Ectodermal cell (in vitro differentiated cells): ENCODE data around the gene GHRH.

Experiments
- H3K27ac ChIP-seq: 2 replicates; pipeline ENCODE4 v1.7.0; 2013; ENCODE audit warnings: mild to moderate bottlenecking, low read depth, low read length; ENCODE audit not compliant: insufficient read depth, poor library complexity, severe bottlenecking
- H3K27me3 ChIP-seq: 2 replicates; pipeline ENCODE4 v1.7.0; 2013; ENCODE audit warnings: mild to moderate bottlenecking, low read length; ENCODE audit not compliant: insufficient read depth, control insufficient read depth, poor library complexity, severe bottlenecking
- H3K36me3 ChIP-seq: one replicate; pipeline ENCODE4 v1.7.0; 2013; ENCODE audit warnings: low read length; ENCODE audit not compliant: control insufficient read depth, insufficient read depth
- H3K4me1 ChIP-seq: one replicate; pipeline ENCODE4 v1.7.0; 2013; ENCODE audit warnings: low read length; ENCODE audit not compliant: control insufficient read depth, insufficient read depth
- H3K4me3 ChIP-seq: 2 replicates; pipeline ENCODE4 v1.7.0; 2013; ENCODE audit warnings: low read depth, low read length, control low read depth; ENCODE audit not compliant: insufficient read depth
- H3K9me3 ChIP-seq: 2 replicates; pipeline ENCODE4 v1.7.0; 2013; ENCODE audit warnings: mild to moderate bottlenecking, low read length, moderate library complexity; ENCODE audit not compliant: control insufficient read depth
- WGBS, 2 experiments: methylation state at CpG; one replicate each; pipeline ENCODE4 v1.1.7; 2013; ENCODE audit warnings: missing lambda C conversion rate in 2 of 2; 5-methylcytosine and 5-hydroxymethylcytosine counted together

Gene GHRH

DNA sequence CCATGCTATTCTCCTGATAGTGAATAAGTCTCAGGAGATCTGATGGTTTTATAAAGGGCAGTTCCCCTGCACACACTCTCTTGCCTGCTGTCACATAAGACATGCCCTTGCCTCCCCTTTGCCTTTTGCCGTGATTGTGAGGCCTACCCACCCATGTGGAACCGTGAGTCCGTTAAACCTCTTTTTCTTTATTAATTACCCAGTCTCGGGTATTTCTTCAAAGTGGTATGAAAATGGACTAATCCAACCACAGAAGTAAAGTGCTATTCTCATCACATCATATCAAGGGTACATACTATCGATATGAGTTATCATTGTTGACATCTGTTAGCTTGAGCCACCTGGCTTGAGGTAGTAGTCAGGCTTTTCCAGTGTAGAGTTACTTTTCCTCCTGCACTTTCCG lies 30.1 kb upstream of the GHRH start:
- WGBS, 2 experiments: 97 to 99% methylated on average over 6 of the region's 6 CpGs
- Histone ChIP-seq H3K27me3 (no peaks in the 10 kb centered on the region), H3K27ac (no peak overlapping the region), H3K9me3 (no peaks in the 10 kb centered on the region), H3K4me1 (no peaks in the 10 kb centered on the region), H3K4me3 (no peak overlapping the region), H3K36me3 (peaks cover 11% of the 10 kb centered on the region)

DNA sequence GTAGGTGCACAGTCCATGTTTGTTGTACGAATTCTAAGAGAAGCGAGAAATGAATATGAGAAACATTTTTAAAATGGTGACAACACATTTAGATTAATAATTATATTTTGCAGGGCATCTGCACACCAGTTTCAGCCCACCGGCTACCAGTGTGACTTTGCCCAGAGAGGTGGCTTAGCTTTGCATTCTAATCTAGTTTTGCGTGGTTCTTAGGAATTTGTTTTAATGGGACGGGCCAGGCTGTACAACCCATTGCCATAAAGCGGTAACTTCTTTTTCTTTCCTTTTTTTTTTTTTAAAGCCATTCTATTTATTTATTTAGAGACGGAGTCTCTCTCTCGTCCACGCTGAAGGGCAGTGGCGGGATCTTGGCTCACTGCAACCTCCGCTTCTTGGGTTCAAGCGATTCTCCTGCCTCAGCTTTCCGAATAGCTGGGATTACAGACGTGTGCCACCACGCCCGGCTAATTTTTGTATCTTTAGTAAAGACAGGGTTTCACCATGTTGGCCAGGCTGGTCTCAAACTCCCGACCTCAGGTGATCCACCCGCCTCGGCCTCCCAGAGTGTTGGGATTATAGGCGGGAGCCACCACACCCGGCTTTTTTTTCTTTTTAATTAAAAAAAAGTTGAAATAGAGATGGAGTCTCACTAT lies 28.7 kb upstream of the GHRH start:
- H3K4me1 ChIP-seq: no peaks in the 10 kb centered on the region
- WGBS, 2 experiments: 80 to 82% methylated on average over 21 of the region's 21 CpGs
- peaks cover 11% of the 10 kb centered on the region for H3K36me3 ChIP-seq
- no peak overlapping the region for H3K27ac ChIP-seq
- peak overlapping the region; percentile 94 for H3K4me3 ChIP-seq
- H3K27me3 ChIP-seq: no peaks in the 10 kb centered on the region
- H3K9me3 ChIP-seq: no peaks in the 10 kb centered on the region

DNA sequence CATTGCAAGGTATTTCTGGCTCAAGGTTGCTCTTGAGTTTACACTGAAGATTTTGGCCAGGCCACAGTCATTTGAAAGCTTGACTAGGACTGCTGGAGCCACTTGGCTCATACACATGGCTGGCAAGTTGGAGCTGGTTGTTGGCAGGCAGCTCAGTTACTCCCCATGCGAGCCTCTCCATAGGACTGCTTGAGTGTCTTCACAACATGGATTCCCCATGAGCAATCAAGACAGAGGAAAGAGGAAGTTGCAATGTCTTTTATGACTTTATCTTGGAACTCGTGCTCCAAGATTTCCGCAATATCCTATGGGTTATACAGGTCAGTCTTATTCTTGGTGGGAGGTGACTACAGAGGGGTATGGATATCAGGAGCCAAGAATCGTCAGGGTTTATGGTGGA lies 26.5 kb upstream of the GHRH start:
- Histone ChIP-seq H3K9me3 (no peaks in the 10 kb centered on the region), H3K27me3 (no peaks in the 10 kb centered on the region), H3K27ac (no peak overlapping the region), H3K4me1 (no peaks in the 10 kb centered on the region), H3K4me3 (no peak overlapping the region), H3K36me3 (peaks cover 10% of the 10 kb centered on the region)
- 95 to 97% methylated on average over 4 of the region's 4 CpGs for WGBS, 2 experiments

DNA sequence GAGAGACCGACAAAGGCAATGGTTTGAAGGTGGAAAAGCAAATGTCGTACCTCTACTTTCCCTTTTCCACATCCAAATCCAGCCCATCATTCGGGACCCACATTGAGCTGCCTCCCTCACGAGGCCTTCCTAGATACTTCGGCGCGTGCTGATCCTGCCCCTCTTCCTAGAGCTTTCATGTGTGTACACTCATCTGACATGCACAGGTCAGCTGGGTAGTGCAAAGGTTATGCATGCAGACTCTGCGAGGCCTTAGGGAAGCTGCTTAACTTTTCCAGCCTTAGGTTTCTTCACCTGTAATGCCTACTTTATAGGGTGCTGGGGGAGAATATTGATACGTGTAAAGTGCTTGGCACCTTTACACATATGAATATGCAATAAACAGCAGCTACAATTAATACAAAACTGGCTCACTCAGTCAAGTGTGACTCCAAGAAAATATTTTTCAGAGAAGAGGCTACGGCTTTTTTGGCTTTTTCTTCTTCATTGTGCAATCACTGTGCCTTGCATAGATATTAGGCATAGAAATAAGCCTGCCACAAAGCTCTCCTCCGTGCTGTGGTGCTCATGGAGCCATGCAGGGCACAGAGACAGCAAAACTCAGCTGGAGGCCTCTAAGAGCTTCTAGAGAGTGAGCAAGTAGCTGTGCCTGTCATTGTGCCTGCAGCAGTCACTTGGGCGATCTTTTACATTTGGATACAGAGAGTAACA lies 24.2 kb upstream of the GHRH start:
- H3K4me1 ChIP-seq: no peaks in the 10 kb centered on the region
- H3K27me3 ChIP-seq: no peaks in the 10 kb centered on the region
- 81 to 83% methylated on average over 11 to 12 of the region's 12 CpGs for WGBS, 2 experiments
- no peak overlapping the region for H3K27ac ChIP-seq
- H3K9me3 ChIP-seq: no peaks in the 10 kb centered on the region
- no peak overlapping the region for H3K4me3 ChIP-seq
- H3K36me3 ChIP-seq: no peaks in the 10 kb centered on the region

DNA sequence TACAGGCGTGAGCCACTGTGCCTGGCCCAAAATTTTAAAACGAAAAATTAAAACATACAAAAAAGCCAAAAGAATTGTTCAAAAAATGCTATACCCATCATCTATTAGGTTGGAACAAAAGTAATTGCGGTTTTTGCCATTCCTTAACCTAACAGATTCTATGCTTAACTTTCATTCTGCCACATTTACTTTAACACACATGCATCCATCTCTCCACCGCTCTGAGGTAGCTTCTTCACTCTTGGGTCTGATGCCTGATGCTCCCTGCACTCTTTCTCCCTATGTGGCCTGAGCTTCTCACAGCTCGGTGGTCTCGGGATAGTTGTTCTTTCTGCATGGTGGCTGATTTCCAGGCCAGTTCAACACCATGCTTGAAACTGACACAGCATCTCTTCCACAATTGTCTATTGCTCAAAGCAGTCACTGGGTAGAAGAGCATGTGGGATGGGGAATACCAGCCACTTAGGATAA lies 23.1 kb upstream of the GHRH start:
- 92 to 94% methylated on average over 6 of the region's 6 CpGs for WGBS, 2 experiments
- Histone ChIP-seq H3K9me3 (no peaks in the 10 kb centered on the region), H3K4me1 (no peaks in the 10 kb centered on the region), H3K27ac (no peak overlapping the region), H3K27me3 (no peaks in the 10 kb centered on the region), H3K4me3 (no peak overlapping the region), H3K36me3 (no peaks in the 10 kb centered on the region)

DNA sequence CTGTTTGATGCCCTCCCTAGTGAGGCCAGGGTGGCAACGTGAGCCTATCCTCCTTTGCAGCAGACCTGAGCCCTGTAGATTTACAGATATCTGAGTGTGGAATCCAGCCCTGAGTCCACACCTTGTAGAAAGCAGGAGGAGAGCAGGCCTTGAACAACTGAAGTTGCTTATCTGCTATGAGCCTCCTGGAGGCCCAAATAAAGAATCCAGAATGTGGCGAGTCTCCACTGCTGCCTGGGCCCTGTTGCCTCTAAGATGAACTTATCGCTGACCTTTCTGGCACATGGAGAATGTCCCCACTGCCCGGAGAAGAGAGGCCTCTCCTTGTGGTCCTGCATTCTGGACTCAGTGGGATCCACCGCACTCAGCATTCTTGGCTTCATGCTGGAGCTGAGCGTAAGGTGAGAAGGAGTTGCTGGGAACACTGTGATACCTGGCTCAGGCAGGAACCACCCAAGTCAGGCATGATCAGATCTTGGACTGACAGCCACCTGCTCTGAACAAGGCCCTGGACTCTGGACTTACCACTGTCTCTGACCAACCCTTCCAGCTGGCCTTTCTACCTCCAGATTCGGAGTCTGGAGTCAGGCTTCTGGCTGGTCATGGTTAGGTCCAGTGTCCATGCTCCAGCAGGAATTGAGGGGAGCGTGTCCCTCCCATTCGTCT lies 22.0 kb upstream of the GHRH start:
- no peaks in the 10 kb centered on the region for H3K27me3 ChIP-seq
- no peaks in the 10 kb centered on the region for H3K9me3 ChIP-seq
- no peak overlapping the region for H3K4me3 ChIP-seq
- H3K4me1 ChIP-seq: no peaks in the 10 kb centered on the region
- H3K27ac ChIP-seq: no peak overlapping the region
- WGBS, 2 experiments: 93 to 96% methylated on average over 9 of the region's 9 CpGs
- no peaks in the 10 kb centered on the region for H3K36me3 ChIP-seq

DNA sequence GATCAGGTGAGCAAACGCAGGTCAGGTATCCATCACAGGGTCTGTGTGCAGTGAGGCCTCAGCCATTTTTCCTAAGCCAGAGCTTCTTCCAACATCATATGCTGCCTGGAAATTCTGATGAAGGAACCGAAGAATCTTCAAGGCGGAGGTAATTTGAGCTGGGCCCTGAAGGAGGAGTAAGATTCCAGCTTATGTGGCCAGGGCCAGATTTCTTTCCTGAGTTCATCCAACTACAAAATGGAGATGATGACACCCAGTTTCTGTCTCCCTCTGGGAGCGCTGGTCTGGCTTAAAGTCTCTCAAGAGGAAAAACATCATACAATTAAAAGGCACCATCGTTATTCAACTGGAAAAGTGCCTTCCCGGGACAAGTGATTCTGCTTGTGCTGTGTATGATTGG lies 20.9 kb upstream of the GHRH start:
- Histone ChIP-seq H3K36me3 (no peaks in the 10 kb centered on the region), H3K27ac (no peak overlapping the region)
- WGBS, 2 experiments: 83 to 84% methylated on average over 6 of the region's 6 CpGs

DNA sequence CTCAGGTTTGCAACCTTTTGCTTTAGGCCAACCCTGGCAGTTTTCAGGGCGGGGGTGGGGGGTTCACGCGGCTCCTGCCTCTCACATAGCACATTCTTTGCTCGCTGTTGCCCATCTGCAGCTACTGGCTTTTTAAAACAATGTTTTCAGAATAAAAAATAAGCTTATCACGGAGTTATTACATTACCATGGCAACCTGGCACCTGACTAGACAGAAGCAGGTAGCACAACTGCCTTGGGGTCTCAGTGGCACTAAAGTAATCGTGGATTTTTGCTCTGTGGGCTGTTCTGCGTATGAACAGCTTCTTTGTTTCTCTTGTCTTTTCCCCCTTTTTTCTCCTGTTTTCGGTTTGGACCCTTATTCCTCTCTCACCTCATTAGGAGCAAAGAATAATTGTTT lies 18.8 kb upstream of the GHRH start:
- 87% methylated on average over 7 to 8 of the region's 8 CpGs for WGBS, 2 experiments

More for the DNA sequence above, 20.9 kb upstream of the GHRH start:
- H3K4me1 ChIP-seq: no peaks in the 10 kb centered on the region
- H3K27me3 ChIP-seq: no peaks in the 10 kb centered on the region
- H3K9me3 ChIP-seq: no peaks in the 10 kb centered on the region
- no peak overlapping the region for H3K4me3 ChIP-seq

DNA sequence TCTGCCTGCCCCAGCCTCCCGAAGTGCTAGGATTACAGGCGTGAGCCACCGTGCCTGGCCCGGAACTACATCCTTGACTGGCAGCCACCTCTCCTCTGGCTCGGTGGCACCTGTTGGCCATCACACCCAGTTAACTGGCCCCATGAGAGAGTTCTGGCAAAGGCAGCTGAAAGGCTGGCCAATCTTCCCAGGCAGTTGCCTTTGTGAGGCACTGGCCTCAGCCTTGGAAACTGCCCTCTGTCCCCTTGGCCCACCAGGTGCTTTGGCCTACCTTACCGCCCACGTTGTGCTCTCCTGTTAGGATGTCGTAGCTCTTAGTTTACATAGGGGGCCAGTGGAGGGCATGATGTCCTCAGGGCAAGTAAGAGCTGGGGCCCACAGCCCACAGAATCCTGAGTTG lies 18.2 kb upstream of the GHRH start:
- Histone ChIP-seq H3K9me3 (no peaks in the 10 kb centered on the region), H3K4me1 (no peaks in the 10 kb centered on the region), H3K27ac (no peak overlapping the region), H3K4me3 (no peak overlapping the region), H3K27me3 (no peaks in the 10 kb centered on the region), H3K36me3 (no peaks in the 10 kb centered on the region)
- WGBS, 2 experiments: 76 to 77% methylated on average over 8 of the region's 8 CpGs

More for the DNA sequence above, 18.8 kb upstream of the GHRH start:
- no peaks in the 10 kb centered on the region for H3K9me3 ChIP-seq
- no peaks in the 10 kb centered on the region for H3K36me3 ChIP-seq
- no peaks in the 10 kb centered on the region for H3K4me1 ChIP-seq
- no peak overlapping the region for H3K4me3 ChIP-seq
- no peaks in the 10 kb centered on the region for H3K27me3 ChIP-seq
- H3K27ac ChIP-seq: no peak overlapping the region

DNA sequence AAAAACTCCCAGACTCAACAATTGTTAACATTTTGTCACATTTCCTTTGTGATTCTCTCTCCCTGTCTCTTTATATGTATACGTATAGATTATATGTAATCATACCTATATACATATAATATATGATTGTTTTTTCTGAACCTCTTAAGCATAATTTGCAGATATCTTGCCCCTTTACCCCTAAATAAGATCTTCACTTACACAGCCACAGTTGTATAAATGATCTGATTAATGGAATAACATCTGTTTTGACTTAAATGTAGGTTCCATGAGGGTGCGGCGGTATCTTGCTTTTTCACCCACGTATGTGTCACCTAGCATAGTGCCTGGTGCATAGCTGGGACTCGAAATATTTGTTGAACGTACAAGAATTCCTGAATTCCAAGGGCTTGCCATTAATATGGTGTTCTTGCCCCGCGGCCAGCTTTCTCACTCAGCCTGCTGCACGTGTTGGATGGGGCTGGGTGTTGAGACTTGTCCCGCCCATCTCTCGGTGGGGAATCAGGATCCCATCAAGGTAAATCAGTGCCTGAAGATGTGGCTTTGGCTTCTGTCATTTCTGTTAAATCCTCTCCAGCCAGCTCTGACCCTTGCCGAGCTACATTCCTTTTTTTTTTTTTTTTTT lies 17.5 kb upstream of the GHRH start:
- no peaks in the 10 kb centered on the region for H3K9me3 ChIP-seq
- H3K36me3 ChIP-seq: no peaks in the 10 kb centered on the region
- WGBS, 2 experiments: 81 to 83% methylated on average over 11 of the region's 12 CpGs
- no peaks in the 10 kb centered on the region for H3K27me3 ChIP-seq
- no peak overlapping the region for H3K4me3 ChIP-seq
- H3K4me1 ChIP-seq: no peaks in the 10 kb centered on the region
- no peak overlapping the region for H3K27ac ChIP-seq
